H9 (cell line): ENCODE data around the gene MTA2. TPM values are rescaled to one million over a fixed set of nuclear protein-coding genes. Genes with fewer than 3 reads are reported as not detected.

ENCODE experiments used
- DNase-seq: peaks from one replicate; pipeline ENCODE4 v3.0.0-alpha.2; 2017
- H2AFZ ChIP-seq: one replicate; pipeline ENCODE4 v1.6.1; 2013; ENCODE audit warnings: mild to moderate bottlenecking, low read length, control low read depth, moderate library complexity
- H2AK5ac ChIP-seq: 2 replicates; pipeline ENCODE4 v1.6.1; 2013; ENCODE audit warnings: low read length, control low read depth, mixed read lengths; ENCODE audit not compliant: insufficient read length
- H2BK120ac ChIP-seq: one replicate; pipeline ENCODE4 v1.6.1; 2013; ENCODE audit warnings: low read depth, mild to moderate bottlenecking, low read length, control low read depth, inconsistent platforms; ENCODE audit not compliant: poor library complexity, severe bottlenecking
- H2BK12ac ChIP-seq: 2 replicates; pipeline ENCODE4 v1.6.1; 2013; ENCODE audit warnings: low read length, control low read depth, mixed read lengths, low read depth; ENCODE audit not compliant: insufficient read length
- H2BK15ac ChIP-seq: 2 replicates; pipeline ENCODE4 v1.6.1; 2013; ENCODE audit warnings: low read depth, low read length, control low read depth
- H2BK20ac ChIP-seq: one replicate; pipeline ENCODE4 v1.6.1; 2013; ENCODE audit warnings: low read depth, mild to moderate bottlenecking, low read length, control low read depth, inconsistent platforms; ENCODE audit not compliant: poor library complexity, severe bottlenecking
- H2BK5ac ChIP-seq: 2 replicates; pipeline ENCODE4 v1.6.1; 2013; ENCODE audit warnings: low read length, control low read depth, mixed read lengths; ENCODE audit not compliant: insufficient read length
- H3K14ac ChIP-seq: 2 replicates; pipeline ENCODE4 v1.6.1; 2013; ENCODE audit warnings: low read length, control low read depth; ENCODE audit not compliant: insufficient read depth
- H3K18ac ChIP-seq: 2 replicates; pipeline ENCODE4 v1.6.1; 2013; ENCODE audit warnings: low read depth, mild to moderate bottlenecking, mixed read lengths, low read length, control low read depth; ENCODE audit not compliant: insufficient read length
- H3K23ac ChIP-seq: 2 replicates; pipeline ENCODE4 v1.6.1; 2013; ENCODE audit warnings: low read length, control low read depth, mixed read lengths, low read depth; ENCODE audit not compliant: insufficient read length
- H3K23me2 ChIP-seq: 2 replicates; pipeline ENCODE4 v1.6.1; 2013; ENCODE audit warnings: low read depth, mild to moderate bottlenecking, mixed read lengths, low read length, control low read depth; ENCODE audit not compliant: insufficient read length, poor library complexity, severe bottlenecking
- H3K27ac ChIP-seq: 2 replicates; pipeline ENCODE4 v1.5.1; 2013; ENCODE audit warnings: low read length, control low read depth, mixed read lengths, low read depth; ENCODE audit not compliant: insufficient read length
- H3K27me3 ChIP-seq: 2 replicates; pipeline ENCODE4 v1.6.1; 2013; ENCODE audit warnings: low read length, control low read depth, inconsistent platforms; ENCODE audit not compliant: insufficient read depth
- H3K4ac ChIP-seq: 2 replicates; pipeline ENCODE4 v1.6.1; 2013; ENCODE audit warnings: low read depth, mild to moderate bottlenecking, control low read depth, inconsistent platforms, low read length, moderate library complexity
- H3K4me1 ChIP-seq: 2 replicates; pipeline ENCODE4 v1.6.1; 2013; ENCODE audit warnings: low read length, control low read depth, inconsistent platforms; ENCODE audit not compliant: insufficient read depth
- H3K4me2 ChIP-seq: 2 replicates; pipeline ENCODE4 v1.6.1; 2013; ENCODE audit warnings: low read length, control low read depth, mixed read lengths; ENCODE audit not compliant: insufficient read length, insufficient read depth
- H3K56ac ChIP-seq: 2 replicates; pipeline ENCODE4 v1.6.1; 2013; ENCODE audit warnings: low read depth, mild to moderate bottlenecking, mixed read lengths, low read length, control low read depth; ENCODE audit not compliant: insufficient read length
- H3K79me1 ChIP-seq: 2 replicates; pipeline ENCODE4 v1.6.1; 2013; ENCODE audit warnings: low read depth, mild to moderate bottlenecking, moderate library complexity, low read length, control low read depth, inconsistent platforms; ENCODE audit not compliant: insufficient read depth, poor library complexity, severe bottlenecking
- H3K79me2 ChIP-seq: 2 replicates; pipeline ENCODE4 v1.6.1; 2013; ENCODE audit warnings: low read length, control low read depth, inconsistent platforms; ENCODE audit not compliant: insufficient read depth
- H3K9ac ChIP-seq: 2 replicates; pipeline ENCODE4 v1.6.1; 2013; ENCODE audit warnings: low read length, control low read depth, mixed read lengths; ENCODE audit not compliant: insufficient read length; ENCODE audit errors: extremely low read depth
- H3K9me3 ChIP-seq: one replicate; pipeline ENCODE4 v1.6.1; 2013; ENCODE audit warnings: low read depth, low read length, inconsistent platforms; ENCODE audit not compliant: control insufficient read depth
- H3T11ph ChIP-seq: one replicate; pipeline ENCODE4 v1.6.1; 2013; ENCODE audit warnings: mild to moderate bottlenecking, low read length, control low read depth, inconsistent platforms
- H4K20me1 ChIP-seq: one replicate; pipeline ENCODE4 v1.6.1; 2013; ENCODE audit not compliant: control insufficient read depth, insufficient read length, insufficient read depth
- H4K5ac ChIP-seq: 2 replicates; pipeline ENCODE4 v1.6.1; 2013; ENCODE audit warnings: low read depth, mild to moderate bottlenecking, mixed read lengths, low read length, control low read depth; ENCODE audit not compliant: insufficient read length
- H4K8ac ChIP-seq: replicated peaks from 2 replicates; pipeline ENCODE4 v1.6.1; 2013; ENCODE audit warnings: low read length, control low read depth, mixed read lengths, low read depth; ENCODE audit not compliant: insufficient read length
- H4K91ac ChIP-seq: 2 replicates; pipeline ENCODE4 v1.6.1; 2013; ENCODE audit warnings: low read depth, mild to moderate bottlenecking, moderate library complexity, mixed read lengths, low read length, control low read depth; ENCODE audit not compliant: insufficient read length
- H3K27ac Mint-ChIP-seq, 3 experiments: 2 replicates in 2 of 3; 3 replicates in 1 of 3; pipeline ENCODE4 v1.8.0; 2020 to 2021; ENCODE audit warnings: mixed read lengths in 3 of 3, mild to moderate bottlenecking in 1 of 3, moderate library complexity in 1 of 3
- H3K27me3 Mint-ChIP-seq: 2 replicates; pipeline ENCODE4 v1.8.0; 2021; ENCODE audit warnings: low read depth, mild to moderate bottlenecking, moderate library complexity, mixed read lengths
- H3K36me3 Mint-ChIP-seq, 3 experiments: 2 replicates in 2 of 3; 3 replicates in 1 of 3; pipeline ENCODE4 v1.8.0; 2020 to 2021; ENCODE audit warnings: low read depth in 3 of 3, mixed read lengths in 3 of 3; ENCODE audit not compliant: insufficient read depth in 1 of 3
- H3K4me1 Mint-ChIP-seq, 2 experiments: 2 replicates each; pipeline ENCODE4 v1.8.0; 2020; ENCODE audit warnings: mixed read lengths in 2 of 2
- H3K4me3 Mint-ChIP-seq, 2 experiments: 2 replicates in 1 of 2; 3 replicates in 1 of 2; pipeline ENCODE4 v1.8.0; 2020 to 2021; ENCODE audit warnings: mild to moderate bottlenecking in 2 of 2, mixed read lengths in 2 of 2, moderate library complexity in 1 of 2
- H3K9me3 Mint-ChIP-seq, 2 experiments: 2 replicates in 1 of 2; 3 replicates in 1 of 2; pipeline ENCODE4 v1.8.0; 2020; ENCODE audit warnings: mild to moderate bottlenecking in 2 of 2, mixed read lengths in 2 of 2, moderate library complexity in 1 of 2
- CTCF ChIP-seq: fragments of 200-600 bp; sonication (generic); conservative IDR thresholded peaks from 3 replicates; pipeline ENCODE4 v1.8.0; 2021; ENCODE audit warnings: antibody characterized with exemption, mild to moderate bottlenecking
- WGBS: extraction: QIAGEN DNeasy Blood & Tissue Kit; methylation state at CpG from one replicate; pipeline ENCODE4 v1.1.7; 2013; ENCODE audit warnings: missing lambda C conversion rate, low lambda C conversion rate, mixed read lengths; ENCODE audit not compliant: insufficient read length; ENCODE audit errors: extremely low coverage; 5-methylcytosine and 5-hydroxymethylcytosine counted together
- total RNA-seq: library from RNA; stranded (reverse); gene quantifications from 2 replicates; pipeline ENCODE4 v1.2.1, GENCODE V29; 2021

MTA2 gene
- total RNA-seq, 1 experiment from 2014 or later, result 143 TPM

- H3K79me2 ChIP-seq, result peaks cover 10% of the 10 kb centered on the region; the same call in 1 of the 2 replicates
- H4K5ac ChIP-seq, result no peak overlapping the region
- peaks cover 14 to 44% (median 32%) of the 10 kb centered on the region in 3 experiments for H3K36me3 Mint-ChIP-seq
- H4K8ac ChIP-seq, result no peak overlapping the region
- H3K4me2 ChIP-seq, result no peak overlapping the region
- H3K56ac ChIP-seq, result no peak overlapping the region
- H3K23me2 ChIP-seq, result peaks cover 5% of the 10 kb centered on the region
- no peak overlapping the region for H3K4ac ChIP-seq
- peaks cover 7 to 9% of the 10 kb centered on the region in 2 experiments for H3K4me1 Mint-ChIP-seq
- H3T11ph ChIP-seq, result no peak overlapping the region
- H3K18ac ChIP-seq, result no peak overlapping the region
- no peak overlapping the region for H3K9ac ChIP-seq
- no peaks in the 10 kb centered on the region for H3K79me1 ChIP-seq
- WGBS, result no CpG with 5 or more reads among the region's 8 CpGs
- H3K27me3 ChIP-seq, result no peaks in the 10 kb centered on the region
- no peak for TF ChIP-seq CTCF
- H2AFZ ChIP-seq, result no peak overlapping the region
- no peaks in the 10 kb centered on the region for H3K9me3 ChIP-seq
- H3K23ac ChIP-seq, result no peak overlapping the region
- H3K14ac ChIP-seq, result no peak overlapping the region
- no peak overlapping the region for H3K27ac ChIP-seq
- DNase-seq, result no peak
- no peak overlapping the region for H2AK5ac ChIP-seq
- peak overlapping the region; percentile 36 to 58; a peak in 3 of 5 replicates for H3K4me3 Mint-ChIP-seq
- no peaks in the 10 kb centered on the region for H3K27me3 Mint-ChIP-seq
- H2BK120ac ChIP-seq, result no peak overlapping the region
- H4K91ac ChIP-seq, result no peak overlapping the region
- H3K27ac Mint-ChIP-seq, result 0 out of 7 replicates have a peak overlapping the region, but pooled peaks of 1 of the 3 experiments have one; percentile 12
- H3K4me1 ChIP-seq, result peaks cover 3% of the 10 kb centered on the region; the same call in 1 of the 2 replicates
- no peaks in the 10 kb centered on the region for H4K20me1 ChIP-seq
- H3K9me3 Mint-ChIP-seq, result no peaks in the 10 kb centered on the region
- H2BK20ac ChIP-seq, result no peak overlapping the region
- no peak overlapping the region for H2BK15ac ChIP-seq
- no peak overlapping the region for H2BK12ac ChIP-seq
- no peak overlapping the region for H2BK5ac ChIP-seq
These were observed 42.6 kb upstream of the MTA2 start for GRCh38 chr11:62644220-62644619.
